GM18505 (cell line): ENCODE results near the gene TMEM114.

Experiments used
- ATAC-seq: cut with Tn5 transposase; IDR thresholded peaks from one replicate; pipeline ENCODE4 v1.9.1; 2021; ENCODE audit not compliant: unreplicated experiment
- POLR2A ChIP-seq: IDR thresholded peaks from 4 replicates; pipeline ENCODE4 v1.6.1; 2011; ENCODE audit warnings: borderline replicate concordance; ENCODE audit not compliant: insufficient read depth, insufficient read length; ENCODE audit errors: extremely low read depth

Gene TMEM114

DNA sequence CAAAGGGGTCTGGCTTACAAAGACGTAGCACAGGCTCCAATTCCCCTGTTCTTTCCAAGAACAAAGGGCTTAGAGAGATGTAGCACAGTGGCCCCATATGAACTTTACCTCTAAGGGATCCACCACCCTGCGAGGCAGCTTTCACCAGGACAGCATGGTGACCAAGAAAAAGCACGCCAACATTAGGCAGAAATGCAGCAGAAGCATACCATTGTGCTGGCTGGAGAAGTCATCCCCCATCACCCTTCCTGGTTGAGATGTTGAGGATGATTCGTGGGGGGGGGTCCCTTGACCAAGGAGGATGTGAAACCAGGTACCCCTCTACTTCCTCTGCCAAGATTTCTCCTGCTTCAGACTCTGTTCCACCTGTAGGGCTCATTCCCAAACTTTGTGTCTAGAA is 48.4 kb downstream of the TMEM114 start:
- ATAC-seq: no peak

DNA sequence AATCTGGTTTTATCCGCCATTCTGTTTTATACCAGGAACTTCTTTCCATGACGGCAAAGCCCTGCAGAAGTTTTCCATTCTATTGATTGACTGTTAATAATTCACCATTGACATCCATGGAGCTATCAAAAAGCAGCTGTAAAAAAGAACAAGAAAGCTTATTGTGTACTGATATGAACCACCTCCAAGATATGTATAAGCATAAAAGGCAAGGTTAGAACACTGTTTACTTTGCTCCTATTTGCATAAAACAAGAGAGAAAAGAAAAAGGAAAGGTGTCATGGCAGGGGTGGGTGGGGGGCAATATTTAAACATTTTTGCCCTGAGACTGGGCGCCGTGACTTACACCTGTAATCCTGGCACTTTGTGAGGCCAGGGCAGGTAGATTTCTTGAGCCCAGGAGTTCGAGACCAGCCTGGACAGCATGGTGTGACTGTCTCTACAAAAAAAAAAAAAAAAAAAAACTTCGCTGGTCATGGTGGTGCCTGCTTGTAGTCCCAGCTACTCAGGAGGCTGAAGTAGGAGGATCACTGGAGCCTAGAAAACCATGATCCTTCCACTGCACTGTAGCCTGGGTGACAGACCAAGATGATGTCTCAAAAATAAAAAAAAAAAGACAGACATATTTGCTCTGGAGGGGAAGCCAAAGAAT is 52.5 kb downstream of the TMEM114 start:
- TF ChIP-seq POLR2A: no peak
- ATAC-seq: no peak

More for the DNA sequence above, 48.4 kb downstream of the TMEM114 start:
- no peak for TF ChIP-seq POLR2A

DNA sequence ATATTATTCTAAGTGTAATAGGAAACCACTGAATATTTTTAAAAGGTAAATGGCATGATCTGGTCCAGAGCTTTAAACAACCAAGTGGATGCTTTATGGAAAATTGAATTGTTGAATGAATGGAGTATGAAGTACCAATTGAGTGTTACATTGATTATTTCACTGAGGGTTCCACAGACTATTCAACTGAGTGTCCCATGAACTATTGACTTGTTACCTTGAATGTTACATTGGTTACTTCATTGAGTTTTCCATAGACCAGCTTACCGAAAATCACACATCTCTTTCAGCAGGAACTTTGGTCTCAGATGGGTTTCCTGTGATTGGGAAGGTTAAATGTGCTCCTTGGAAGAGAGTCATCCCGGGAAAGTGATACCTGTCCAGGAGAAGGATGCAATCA is 56.8 kb downstream of the TMEM114 start:
- ATAC-seq: no peak
- no peak for TF ChIP-seq POLR2A

DNA sequence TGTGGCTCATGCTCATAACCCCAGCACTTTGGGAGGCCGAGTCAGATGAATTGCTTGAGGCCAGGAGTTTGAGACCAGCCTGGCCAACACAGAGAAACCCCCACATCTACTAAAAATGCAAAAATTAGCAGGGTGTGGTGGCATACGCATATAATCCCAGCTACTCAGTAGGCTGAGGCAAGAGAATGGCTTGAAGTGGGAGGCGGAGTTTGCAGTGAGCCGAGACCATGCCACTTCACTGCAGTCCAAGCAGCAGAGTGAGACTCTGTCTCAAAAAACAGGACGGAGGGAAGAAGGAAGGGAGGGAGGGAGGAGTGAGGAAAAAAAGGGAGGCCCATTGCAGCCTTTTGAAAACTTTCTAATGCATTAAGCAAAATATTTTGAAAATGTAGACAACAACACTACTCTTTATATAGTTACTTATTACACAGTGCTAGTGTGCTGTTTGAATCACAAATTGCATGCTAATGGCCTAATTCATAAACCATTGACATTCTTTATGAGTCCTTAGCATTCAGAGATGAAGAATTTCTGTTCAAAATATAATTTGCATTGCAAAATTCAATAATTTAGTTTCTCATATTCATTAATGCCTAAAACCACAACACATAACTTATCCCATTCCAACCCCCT is 59.4 kb downstream of the TMEM114 start:
- no peak for ATAC-seq

DNA sequence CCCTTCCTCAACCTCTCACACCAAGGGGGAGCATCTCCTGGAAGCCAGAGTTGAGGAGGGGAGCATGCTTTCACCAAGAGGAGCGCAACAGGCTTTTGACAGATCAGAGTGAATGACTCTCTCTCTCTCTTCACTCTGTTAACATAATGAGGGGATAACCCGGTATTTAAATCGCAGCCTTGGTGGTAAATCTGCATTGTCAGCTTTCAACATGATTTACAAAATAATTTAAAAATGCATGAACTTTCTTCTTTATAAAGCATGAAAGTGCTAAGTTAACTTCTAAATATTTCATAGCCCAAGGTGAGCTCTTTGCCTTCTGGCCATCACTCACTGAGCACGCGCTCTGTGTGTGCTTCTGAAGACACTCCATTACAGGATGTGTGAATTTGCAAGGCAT is 61.8 kb downstream of the TMEM114 start:
- TF ChIP-seq POLR2A: no peak
- ATAC-seq: no peak

More for the DNA sequence above, 59.4 kb downstream of the TMEM114 start:
- no peak for TF ChIP-seq POLR2A

DNA sequence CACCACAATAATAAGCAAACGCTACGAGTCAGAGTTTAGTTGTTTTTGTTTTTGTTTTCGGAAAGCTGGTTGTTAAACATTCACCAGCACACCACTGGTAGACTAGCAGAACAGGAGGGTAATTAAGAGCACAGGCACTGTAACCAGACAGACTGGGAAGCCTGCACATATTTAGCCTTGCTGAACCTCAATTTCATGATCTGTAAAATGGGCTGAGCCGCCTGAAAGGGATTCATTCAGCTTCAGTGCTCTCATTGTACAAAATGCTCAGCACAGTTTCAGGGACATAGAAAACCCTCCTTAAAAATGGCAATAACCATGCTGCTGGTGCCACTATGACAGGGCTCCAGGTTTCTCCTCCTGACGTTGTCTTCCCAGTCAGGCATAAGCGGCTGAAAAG is 66.4 kb downstream of the TMEM114 start:
- no peak for ATAC-seq

DNA sequence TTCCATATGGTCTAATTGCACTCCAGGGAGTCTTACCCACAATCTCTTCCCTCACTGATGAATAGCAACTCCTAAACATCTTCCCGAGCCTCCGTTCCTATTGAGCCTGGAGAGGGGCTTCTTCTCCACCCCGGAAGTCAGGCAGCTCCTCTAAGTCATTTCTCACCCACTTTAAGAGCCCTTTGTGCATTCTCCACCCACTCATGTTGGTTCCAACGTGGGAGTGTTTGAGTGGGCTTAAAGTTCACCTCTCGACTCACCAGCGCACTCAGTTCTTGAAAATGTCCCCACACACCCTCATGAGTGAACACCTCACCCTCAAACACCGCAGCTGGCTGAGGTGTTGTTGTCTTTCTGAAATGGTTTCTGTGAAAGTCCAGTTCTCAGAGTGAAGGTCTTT is 67.6 kb downstream of the TMEM114 start:
- no peak for ATAC-seq
- TF ChIP-seq POLR2A: no peak

More for the DNA sequence above, 66.4 kb downstream of the TMEM114 start:
- TF ChIP-seq POLR2A: no peak

DNA sequence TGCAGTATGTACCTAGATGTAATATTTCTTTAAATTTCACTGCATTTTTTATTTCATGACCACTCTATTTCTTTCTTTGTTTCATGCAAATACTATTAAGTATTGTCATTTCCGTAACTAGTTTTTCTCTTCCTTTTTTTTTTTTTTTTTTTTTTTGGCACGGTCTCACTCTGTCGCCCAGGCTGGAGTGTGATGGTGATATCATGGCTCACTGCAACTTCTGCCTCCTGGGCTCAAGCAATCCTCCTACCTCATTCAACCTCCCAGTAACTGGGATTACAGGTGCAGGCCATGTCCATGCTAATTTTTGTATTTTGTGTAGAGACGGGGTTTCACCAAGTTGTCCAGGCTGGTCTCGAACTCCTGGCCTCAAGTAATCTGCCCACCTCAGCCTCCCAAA is 70.7 kb downstream of the TMEM114 start:
- no peak for ATAC-seq

More for the DNA sequence above, 70.7 kb downstream of the TMEM114 start:
- no peak for TF ChIP-seq POLR2A
